Measurements from ENCODE around the gene COL9A3. TPM values are rescaled to one million over a fixed set of nuclear protein-coding genes. Genes with fewer than 3 reads are reported as not detected.

COL9A3 gene
- polyA plus RNA-seq, 2 of the 4 experiments (the other 2 are of a cell fraction): 0.41 to 0.49 TPM

- Histone ChIP-seq H3K4me1 (no peaks in the 10 kb centered on the region), H3K4me3 (no peak overlapping the region), H3K9me3 (no peaks in the 10 kb centered on the region), H3K4me2 (no peak overlapping the region), H3K27ac (no peak overlapping the region)
- TF ChIP-seq RFX5 (IDR thresholded peaks at IDR 0.05) (no peak), USF2 (IDR thresholded peaks at IDR 0.05) (no peak), RAD21 (conservative IDR thresholded peaks at IDR 0.05 in 1 of 2, IDR thresholded peaks at IDR 0.05 in 1 of 2) (no peak), ELK1 (IDR thresholded peaks at IDR 0.05; ENCODE audit: low read depth, low read length) (no peak), SMC3 (IDR thresholded peaks at IDR 0.05) (no peak), EP300 (IDR thresholded peaks at IDR 0.05) (no peak), PHF8 (IDR thresholded peaks at IDR 0.05; ENCODE audit: borderline replicate concordance, low read depth) (no peak), REST (IDR thresholded peaks at IDR 0.05) (no peak), PBX3 (IDR thresholded peaks at IDR 0.05) (no peak), BHLHE40 (IDR thresholded peaks at IDR 0.05; ENCODE audit: low read depth, low read length) (no peak), BCL3 (IDR thresholded peaks at IDR 0.05) (no peak), HOXA7 (CRISPR knock-in tag; IDR thresholded peaks at IDR 0.05) (no peak), EHMT2 (IDR thresholded peaks at IDR 0.05; ENCODE audit: low read depth) (no peak), HEYL (CRISPR knock-in tag; IDR thresholded peaks at IDR 0.05) (no peak), MAFK (IDR thresholded peaks at IDR 0.05; ENCODE audit: partially characterized antibody) (no peak), GATA3 (IDR thresholded peaks at IDR 0.05; ENCODE audit: borderline replicate concordance) (no peak), TFCP2L1 (CRISPR knock-in tag; IDR thresholded peaks at IDR 0.05) (no peak), CTCF (IDR thresholded peaks at IDR 0.05) (no peak), CHD2 (IDR thresholded peaks at IDR 0.05; ENCODE audit: low read length, partially characterized antibody) (no peak), KDM5A (IDR thresholded peaks at IDR 0.05) (no peak)
- ChIA-PET CTCF (interaction anchor here (1.2 to 3.1 kb wide), 4 partner anchors 8 to 112 kb away, joined by 3 to 28 read pairs (median 5); no protein-coding TSS in a partner anchor), POLR2A (interaction anchor here (0.6 kb wide), 1 partner anchor 280 kb away, joined by 3 read pairs; no protein-coding TSS in a partner anchor)
- FAIRE-seq: no peak
- WGBS (ENCODE audit: missing lambda C conversion rate): 51% methylated on average over 14 of the region's 20 CpGs
- ATAC-seq: no peak
- DNase-seq (ENCODE audit: low read depth in 1 of 2, low spot score in 1 of 2): no peak
Observed at GRCh38 chr20:62780204-62780603, 36.6 kb upstream of the COL9A3 start.

Data from A549 (cell line).